Measurements from ENCODE around the gene LAMC1.

GRCh38 chr1:183194527-183195141 is 171.4 kb downstream of the LAMC1 start:
- TF ChIP-seq CTCF (IDR thresholded peaks at IDR 0.05; ENCODE audit: poor library complexity) (no peak), EZH2phosphoT487 (IDR thresholded peaks at IDR 0.05; ENCODE audit: low read depth, severe bottlenecking, unreplicated experiment) (no peak)

Measured in hepatocyte (in vitro differentiated cells).